PC-3 (cell line): ENCODE measurements around the gene FMNL3. TPM values are rescaled to one million over a fixed set of nuclear protein-coding genes. Genes with fewer than 3 reads are reported as not detected.

Experiments
- ATAC-seq: fragments of 200-7000 bp; cut with Tn5 transposase; 2 replicates; pipeline ENCODE4 v1.9.1; 2020; ENCODE audit warnings: mild to moderate bottlenecking, moderate library complexity
- BruUV-seq: library from RNA; stranded (reverse); fragments of 400-500 nt; replicated peaks from 2 replicates; lab custom pipeline; 2021; lab: Mats Ljungman, UMichigan
- CTCF ChIA-PET: fragments of 300-600 bp; sonication (Branson Sonifier 250); formaldehyde crosslinking; loops from one replicate; lab custom pipeline; 2022; ENCODE audit warnings: antibody characterized with exemption; lab: Charles Lee
- POLR2A ChIA-PET: fragments of 300-600 bp; sonication (Branson Sonifier 250); formaldehyde crosslinking; loops from one replicate; lab custom pipeline; 2022; ENCODE audit warnings: antibody characterized with exemption; ENCODE audit not compliant: unreplicated experiment; lab: Charles Lee
- DNase-seq: peaks from one replicate; pipeline ENCODE4 v3.0.0-alpha.2; 2015
- H2AFZ ChIP-seq: fragments of 300-600 bp; sonication (generic); 2 replicates; pipeline ENCODE4 v1.6.0; 2016; ENCODE audit warnings: antibody characterized with exemption, low read length
- H3F3A ChIP-seq: fragments of 300-600 bp; sonication (generic); one replicate; pipeline ENCODE4 v1.6.0; 2017; ENCODE audit warnings: antibody characterized with exemption, low read length, control low read depth, mild to moderate bottlenecking; ENCODE audit not compliant: unreplicated experiment
- H3K27ac ChIP-seq: fragments of 300-600 bp; sonication (generic); 2 replicates; pipeline ENCODE4 v1.5.1; 2016; ENCODE audit warnings: mild to moderate bottlenecking, low read length
- H3K27me3 ChIP-seq: fragments of 300-600 bp; sonication (generic); 2 replicates; pipeline ENCODE4 v1.6.1; 2016; ENCODE audit warnings: low read length, mixed read lengths
- H3K36me3 ChIP-seq: fragments of 300-600 bp; sonication (generic); 2 replicates; pipeline ENCODE4 v1.6.1; 2016; ENCODE audit warnings: low read depth, mixed run types, low read length, mixed read lengths
- H3K4me1 ChIP-seq: fragments of 300-600 bp; sonication (generic); 2 replicates; pipeline ENCODE4 v1.5.1; 2016; ENCODE audit warnings: low read length; ENCODE audit not compliant: insufficient read depth
- H3K4me2 ChIP-seq: fragments of 300-600 bp; sonication (generic); 2 replicates; pipeline ENCODE4 v1.6.0; 2016; ENCODE audit warnings: low read length
- H3K4me3 ChIP-seq: fragments of 300-600 bp; sonication (generic); 2 replicates; pipeline ENCODE4 v1.5.1; 2016; ENCODE audit warnings: mild to moderate bottlenecking, low read length, mixed read lengths
- H3K79me2 ChIP-seq: fragments of 300-600 bp; sonication (generic); 2 replicates; pipeline ENCODE4 v1.6.1; 2017; ENCODE audit warnings: low read length, mixed read lengths
- H3K9ac ChIP-seq: fragments of 300-600 bp; sonication (generic); 2 replicates; pipeline ENCODE4 v1.6.0; 2016; ENCODE audit warnings: mild to moderate bottlenecking, low read length
- H3K9me2 ChIP-seq: fragments of 300-600 bp; sonication (generic); replicated peaks from 2 replicates; pipeline ENCODE4 v1.6.1; 2016; ENCODE audit warnings: mixed run types, low read length, mixed read lengths
- H3K9me3 ChIP-seq: fragments of 300-600 bp; sonication (generic); 2 replicates; pipeline ENCODE4 v1.6.1; 2016; ENCODE audit warnings: low read length, mixed read lengths
- H4K20me1 ChIP-seq: fragments of 300-600 bp; sonication (generic); 2 replicates; pipeline ENCODE4 v1.6.1; 2016; ENCODE audit warnings: low read length, mixed read lengths
- CTCF ChIP-seq: fragments of 300-600 bp; sonication (generic); conservative IDR thresholded peaks from 2 replicates; pipeline ENCODE4 v1.5.1; 2017; ENCODE audit warnings: antibody characterized with exemption, low read depth, mild to moderate bottlenecking, low read length
- EZH2 ChIP-seq: fragments of 300-600 bp; sonication (generic); IDR thresholded peaks from one replicate; pipeline ENCODE4 v1.6.1; 2017; ENCODE audit warnings: antibody characterized with exemption, mild to moderate bottlenecking, low read length; ENCODE audit not compliant: unreplicated experiment
- EZH2phosphoT487 ChIP-seq: fragments of 300-600 bp; sonication (generic); IDR thresholded peaks from 2 replicates; pipeline ENCODE4 v1.6.1; 2018; ENCODE audit warnings: mild to moderate bottlenecking, antibody characterized with exemption, low read length, borderline replicate concordance
- intact Hi-C: fragments of 100-400 bp; cut with micrococcal nuclease; formaldehyde crosslinking; loops from 2 replicates; pipeline ENCODE4 v1.9.0; 2023
- total RNA-seq: library from RNA; depleted of rRNA; stranded (reverse); fragments of >200 nt; gene quantifications from 2 replicates; pipeline ENCODE4 v1.2.3, GENCODE V29; 2014

The FMNL3 gene
- total RNA-seq, 1 experiment from 2014 or later, result 6.2 TPM

- intact Hi-C loops, result loop anchor here (1.0 kb wide), 2 partner anchors 63 to 134 kb away; partner anchors contain the start of gene FMNL3
- Histone ChIP-seq H3K9me3 (no peaks in the 10 kb centered on the region), H3K79me2 (no peaks in the 10 kb centered on the region), H3K36me3 (no peaks in the 10 kb centered on the region), H3K27me3 (no peaks in the 10 kb centered on the region), H3K4me3 (no peak overlapping the region), H3K4me2 (no peak overlapping the region), H4K20me1 (no peaks in the 10 kb centered on the region), H3K27ac (no peak overlapping the region), H3K9me2 (no peaks in the 10 kb centered on the region), H2AFZ (no peak overlapping the region), H3K4me1 (peaks cover 4% of the 10 kb centered on the region; the same call in 1 of the 2 replicates), H3F3A (no peaks in the 10 kb centered on the region), H3K9ac (no peak overlapping the region)
- no peak for TF ChIP-seq CTCF
- TF ChIP-seq EZH2, result no peak
- POLR2A ChIA-PET, result interaction anchor here (0.6 kb wide), 1 partner anchor 353 kb away, joined by 3 read pairs; no protein-coding TSS in a partner anchor
- DNase-seq (no peak), ATAC-seq (no peak)
- CTCF ChIA-PET, result interaction anchor here (1.0 kb wide), 1 partner anchor 9 kb away, joined by 3 read pairs; no protein-coding TSS in a partner anchor
- BruUV-seq, result TSS peak; percentile 20
Observed at GRCh38 chr12:49643961-49644619, 63.1 kb downstream of the FMNL3 start.

- no peaks in the 10 kb centered on the region for H3K36me3 ChIP-seq
- no peak overlapping the region for H3K27ac ChIP-seq
Observed at GRCh38 chr12:49643135-49643534, 64.1 kb downstream of the FMNL3 start.

More at GRCh38 chr12:49643135-49643534, 64.1 kb downstream of the FMNL3 start:
- DNase-seq (no peak), ATAC-seq (no peak)
- no TSS peak for BruUV-seq
- Histone ChIP-seq H3K4me1 (peaks cover 4% of the 10 kb centered on the region; the same call in 1 of the 2 replicates), H3K9me2 (no peaks in the 10 kb centered on the region), H4K20me1 (no peaks in the 10 kb centered on the region), H3K27me3 (no peaks in the 10 kb centered on the region), H3F3A (no peaks in the 10 kb centered on the region), H3K79me2 (no peaks in the 10 kb centered on the region), H2AFZ (no peak overlapping the region), H3K4me3 (no peak overlapping the region), H3K4me2 (no peak overlapping the region), H3K9me3 (no peaks in the 10 kb centered on the region), H3K9ac (no peak overlapping the region)
- TF ChIP-seq EZH2phosphoT487 (no peak), EZH2 (no peak), CTCF (no peak)
- POLR2A ChIA-PET, result interaction anchor here (0.6 kb wide), 1 partner anchor 352 kb away, joined by 3 read pairs; no protein-coding TSS in a partner anchor
- intact Hi-C loops, result no loop called here
- CTCF ChIA-PET, result interaction anchor here (1.0 kb wide), 1 partner anchor 10 kb away, joined by 3 read pairs; no protein-coding TSS in a partner anchor
